ENCODE data around the gene CHRM1.

CHRM1 gene

GRCh38 chr11:62885137-62885750, 35.9 kb downstream of the CHRM1 start:
- TF ChIP-seq, protein P1, sequence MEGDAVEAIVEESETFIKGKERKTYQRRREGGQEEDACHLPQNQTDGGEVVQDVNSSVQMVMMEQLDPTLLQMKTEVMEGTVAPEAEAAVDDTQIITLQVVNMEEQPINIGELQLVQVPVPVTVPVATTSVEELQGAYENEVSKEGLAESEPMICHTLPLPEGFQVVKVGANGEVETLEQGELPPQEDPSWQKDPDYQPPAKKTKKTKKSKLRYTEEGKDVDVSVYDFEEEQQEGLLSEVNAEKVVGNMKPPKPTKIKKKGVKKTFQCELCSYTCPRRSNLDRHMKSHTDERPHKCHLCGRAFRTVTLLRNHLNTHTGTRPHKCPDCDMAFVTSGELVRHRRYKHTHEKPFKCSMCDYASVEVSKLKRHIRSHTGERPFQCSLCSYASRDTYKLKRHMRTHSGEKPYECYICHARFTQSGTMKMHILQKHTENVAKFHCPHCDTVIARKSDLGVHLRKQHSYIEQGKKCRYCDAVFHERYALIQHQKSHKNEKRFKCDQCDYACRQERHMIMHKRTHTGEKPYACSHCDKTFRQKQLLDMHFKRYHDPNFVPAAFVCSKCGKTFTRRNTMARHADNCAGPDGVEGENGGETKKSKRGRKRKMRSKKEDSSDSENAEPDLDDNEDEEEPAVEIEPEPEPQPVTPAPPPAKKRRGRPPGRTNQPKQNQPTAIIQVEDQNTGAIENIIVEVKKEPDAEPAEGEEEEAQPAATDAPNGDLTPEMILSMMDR (IDR thresholded peaks at IDR 0.05; ENCODE audit: low read depth, low read length, missing control alignments) = no peak
- no peak overlapping the region for H3K4me3 ChIP-seq (ENCODE audit: low read depth, low read length)
- no peak for DNase-seq (ENCODE audit: low read depth)
- in situ Hi-C loops (cut with HindIII; ENCODE audit: low sequenced_read_pairs) = no loop called here

DNA sequence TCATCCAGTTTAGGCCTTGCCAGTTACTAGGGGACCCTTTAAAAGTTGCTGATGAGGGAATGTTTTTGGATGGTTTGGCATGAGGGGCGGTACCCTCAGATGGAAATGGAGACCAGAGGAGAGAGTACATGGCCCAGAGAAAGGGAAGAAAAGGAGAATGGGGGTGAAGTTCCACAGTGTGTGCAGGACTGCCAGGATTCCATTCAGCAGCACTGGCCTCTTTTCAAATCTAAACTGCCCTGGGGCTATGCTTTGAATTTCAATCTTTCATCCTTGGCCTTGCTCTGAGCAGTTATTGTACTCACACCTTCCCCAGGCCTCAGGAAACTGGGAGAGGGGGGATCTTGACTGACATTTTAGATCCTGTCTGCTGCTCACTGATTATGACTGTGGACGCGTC, 37.5 kb downstream of the CHRM1 start:
- peak overlapping the region; percentile 94 for H3K4me3 ChIP-seq (ENCODE audit: low read depth, low read length)
- TF ChIP-seq, protein P1 (IDR thresholded peaks at IDR 0.05; ENCODE audit: low read depth, low read length, missing control alignments) = no peak
- DNase-seq (ENCODE audit: low read depth) = no peak
- in situ Hi-C loops (cut with HindIII; ENCODE audit: low sequenced_read_pairs) = no loop called here

DNA sequence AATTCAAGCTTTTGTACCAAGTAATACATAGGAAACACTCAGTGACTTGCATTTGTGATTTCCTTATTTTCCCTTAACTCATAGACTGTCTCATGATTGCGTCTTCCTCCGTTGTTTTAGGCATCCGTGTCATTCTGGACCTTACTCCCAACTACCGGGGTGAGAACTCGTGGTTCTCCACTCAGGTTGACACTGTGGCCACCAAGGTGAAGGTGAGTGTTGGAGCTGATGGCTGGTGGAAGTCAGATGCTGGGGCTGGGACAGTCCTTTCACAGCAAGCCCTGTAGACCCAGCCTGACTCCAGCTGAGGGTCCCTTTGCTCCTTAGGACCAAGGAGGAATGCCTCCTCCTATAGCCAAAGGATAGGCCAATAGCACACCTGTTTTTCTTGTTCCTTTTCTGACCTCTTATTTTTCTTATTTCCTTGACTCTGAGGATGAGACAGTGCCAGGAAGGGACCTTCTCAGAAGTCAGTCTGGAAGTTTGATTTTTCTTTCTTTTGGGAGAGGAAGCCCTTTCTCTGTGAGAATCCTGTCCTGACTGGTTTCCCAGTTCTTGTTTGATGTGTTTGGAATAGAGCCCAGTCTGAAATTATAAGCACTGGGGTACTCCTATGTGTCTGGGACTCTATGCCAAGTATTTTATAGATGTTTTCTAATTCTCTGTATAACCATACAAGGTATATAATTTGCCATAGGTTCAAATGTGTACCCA, 38.2 kb downstream of the CHRM1 start:
- in situ Hi-C loops (cut with HindIII; ENCODE audit: low sequenced_read_pairs) = no loop called here
- peak overlapping the region; percentile 94 for H3K4me3 ChIP-seq (ENCODE audit: low read depth, low read length)
- DNase-seq (ENCODE audit: low read depth) = no peak
- TF ChIP-seq, protein P1 (IDR thresholded peaks at IDR 0.05; ENCODE audit: low read depth, low read length, missing control alignments) = no peak

DNA sequence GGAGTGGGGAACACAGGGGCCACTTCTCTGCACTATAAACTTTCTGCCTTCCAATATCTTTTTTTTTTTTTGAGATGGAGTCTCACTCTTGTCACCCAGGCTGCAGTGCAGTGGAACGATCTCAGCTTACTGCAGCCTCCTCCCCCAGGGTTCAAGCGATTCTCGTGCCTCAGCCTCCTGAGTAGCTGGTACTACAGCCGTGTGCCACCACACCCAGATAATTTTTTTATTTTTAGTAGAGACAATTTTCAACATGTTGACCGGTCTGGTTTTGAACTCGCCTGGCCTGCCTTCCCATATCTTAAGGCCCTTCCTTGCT, 38.8 kb downstream of the CHRM1 start:
- in situ Hi-C loops (cut with HindIII; ENCODE audit: low sequenced_read_pairs) = no loop called here
- TF ChIP-seq, protein P1 (IDR thresholded peaks at IDR 0.05; ENCODE audit: low read depth, low read length, missing control alignments) = no peak
- peak overlapping the region; percentile 94 for H3K4me3 ChIP-seq (ENCODE audit: low read depth, low read length)
- no peak for DNase-seq (ENCODE audit: low read depth)

- peak; percentile 92 for DNase-seq (ENCODE audit: low read depth)
- peak overlapping the region; percentile 94 for H3K4me3 ChIP-seq (ENCODE audit: low read depth, low read length)
- TF ChIP-seq, protein P1 (IDR thresholded peaks at IDR 0.05; ENCODE audit: low read depth, low read length, missing control alignments) = no peak
- in situ Hi-C loops (cut with HindIII; ENCODE audit: low sequenced_read_pairs) = no loop called here
Measured at GRCh38 chr11:62881579-62882430, 39.4 kb downstream of the CHRM1 start.

DNA sequence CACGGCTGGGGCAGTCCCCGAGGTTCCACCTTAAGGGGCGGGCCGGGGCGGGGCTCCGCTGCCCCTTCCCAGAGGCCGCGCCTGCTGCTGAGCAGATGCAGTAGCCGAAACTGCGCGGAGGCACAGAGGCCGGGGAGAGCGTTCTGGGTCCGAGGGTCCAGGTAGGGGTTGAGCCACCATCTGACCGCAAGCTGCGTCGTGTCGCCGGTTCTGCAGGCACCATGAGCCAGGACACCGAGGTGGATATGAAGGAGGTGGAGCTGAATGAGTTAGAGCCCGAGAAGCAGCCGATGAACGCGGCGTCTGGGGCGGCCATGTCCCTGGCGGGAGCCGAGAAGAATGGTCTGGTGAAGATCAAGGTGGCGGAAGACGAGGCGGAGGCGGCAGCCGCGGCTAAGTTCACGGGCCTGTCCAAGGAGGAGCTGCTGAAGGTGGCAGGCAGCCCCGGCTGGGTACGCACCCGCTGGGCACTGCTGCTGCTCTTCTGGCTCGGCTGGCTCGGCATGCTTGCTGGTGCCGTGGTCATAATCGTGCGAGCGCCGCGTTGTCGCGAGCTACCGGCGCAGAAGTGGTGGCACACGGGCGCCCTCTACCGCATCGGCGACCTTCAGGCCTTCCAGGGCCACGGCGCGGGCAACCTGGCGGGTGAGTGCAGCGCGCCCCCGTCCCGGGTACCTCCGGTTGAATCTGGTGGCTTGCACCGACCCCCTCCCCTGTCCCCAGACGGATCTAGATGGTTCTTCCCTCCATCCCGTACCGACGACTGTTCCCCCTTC, 40.2 kb downstream of the CHRM1 start, which contains the start of gene SLC3A2:
TSS of gene SLC3A2 (plus strand) at position 94 of the 776 bp plus-strand sequence. CDS start at position 222, 128 bp downstream.
- peak within 1 kb of the TSS; percentile 94 for H3K4me3 ChIP-seq (ENCODE audit: low read depth, low read length)
- peak; percentile 53 for DNase-seq (ENCODE audit: low read depth)
- TF ChIP-seq, protein P1 (IDR thresholded peaks at IDR 0.05; ENCODE audit: low read depth, low read length, missing control alignments) = peak; percentile 53
- in situ Hi-C loops (cut with HindIII; ENCODE audit: low sequenced_read_pairs) = no loop called here

Data from astrocyte of the cerebellum (primary cell).